A549 (cell line): ENCODE results near the gene FAM20B.
"Not testable (repeated sequence)": the region's sequence is repeated elsewhere in the genome, so short reads cannot be mapped to it uniquely, and the experiment has no call there.

Source experiments
- CTCF ChIP-seq: fragments of >200 bp; sonication (Bioruptor Twin); formaldehyde crosslinking; IDR thresholded peaks from 3 replicates; pipeline ENCODE4 v1.5.1; 2016
- MAX ChIP-seq: IDR thresholded peaks from 2 replicates; pipeline ENCODE4 v1.6.1; 2012
- MAZ ChIP-seq: fragments of 150-350 bp; IDR thresholded peaks from 2 replicates; pipeline ENCODE4 v1.6.1; 2014; ENCODE audit warnings: antibody characterized with exemption, low read depth, low read length, borderline replicate concordance
- POLR2A ChIP-seq: IDR thresholded peaks from 2 replicates; pipeline ENCODE4 v1.6.1; 2012; ENCODE audit warnings: mild to moderate bottlenecking, low read length

GRCh38 chr1:178988198-178988597 lies 37.5 kb upstream of the FAM20B start:
- not testable (repeated sequence) for TF ChIP-seq MAZ, CTCF, POLR2A, MAX
